GM12872 (cell line): ENCODE measurements around the gene KCNJ15.

ENCODE experiments used
- TF ChIP-seq, protein P1 (sequence below): IDR thresholded peaks from 3 replicates; pipeline ENCODE4 v1.5.1; 2011; ENCODE audit warnings: low read depth, mild to moderate bottlenecking, low read length, moderate library complexity; ENCODE audit not compliant: insufficient read depth

KCNJ15 gene

DNA sequence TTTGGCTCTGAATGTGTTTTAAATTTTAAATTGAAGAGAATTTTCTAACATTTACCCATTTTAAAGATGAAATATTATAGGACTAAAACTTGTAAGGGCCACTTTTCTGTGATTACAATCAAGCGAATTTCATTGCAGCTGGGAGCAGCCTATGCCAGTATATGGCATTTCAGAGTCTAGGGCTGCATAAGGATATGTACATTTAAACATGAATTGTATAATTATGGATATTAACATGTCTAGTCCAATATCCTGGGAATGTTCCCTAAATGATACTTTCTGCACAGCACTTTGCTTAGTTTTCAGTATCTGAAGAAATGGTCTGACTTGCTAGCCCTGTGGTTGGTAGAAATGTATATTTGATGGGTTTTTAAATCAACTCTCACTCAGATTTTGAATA, 8.4 kb downstream of the KCNJ15 start:
- TF ChIP-seq, protein P1, sequence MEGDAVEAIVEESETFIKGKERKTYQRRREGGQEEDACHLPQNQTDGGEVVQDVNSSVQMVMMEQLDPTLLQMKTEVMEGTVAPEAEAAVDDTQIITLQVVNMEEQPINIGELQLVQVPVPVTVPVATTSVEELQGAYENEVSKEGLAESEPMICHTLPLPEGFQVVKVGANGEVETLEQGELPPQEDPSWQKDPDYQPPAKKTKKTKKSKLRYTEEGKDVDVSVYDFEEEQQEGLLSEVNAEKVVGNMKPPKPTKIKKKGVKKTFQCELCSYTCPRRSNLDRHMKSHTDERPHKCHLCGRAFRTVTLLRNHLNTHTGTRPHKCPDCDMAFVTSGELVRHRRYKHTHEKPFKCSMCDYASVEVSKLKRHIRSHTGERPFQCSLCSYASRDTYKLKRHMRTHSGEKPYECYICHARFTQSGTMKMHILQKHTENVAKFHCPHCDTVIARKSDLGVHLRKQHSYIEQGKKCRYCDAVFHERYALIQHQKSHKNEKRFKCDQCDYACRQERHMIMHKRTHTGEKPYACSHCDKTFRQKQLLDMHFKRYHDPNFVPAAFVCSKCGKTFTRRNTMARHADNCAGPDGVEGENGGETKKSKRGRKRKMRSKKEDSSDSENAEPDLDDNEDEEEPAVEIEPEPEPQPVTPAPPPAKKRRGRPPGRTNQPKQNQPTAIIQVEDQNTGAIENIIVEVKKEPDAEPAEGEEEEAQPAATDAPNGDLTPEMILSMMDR = no peak

DNA sequence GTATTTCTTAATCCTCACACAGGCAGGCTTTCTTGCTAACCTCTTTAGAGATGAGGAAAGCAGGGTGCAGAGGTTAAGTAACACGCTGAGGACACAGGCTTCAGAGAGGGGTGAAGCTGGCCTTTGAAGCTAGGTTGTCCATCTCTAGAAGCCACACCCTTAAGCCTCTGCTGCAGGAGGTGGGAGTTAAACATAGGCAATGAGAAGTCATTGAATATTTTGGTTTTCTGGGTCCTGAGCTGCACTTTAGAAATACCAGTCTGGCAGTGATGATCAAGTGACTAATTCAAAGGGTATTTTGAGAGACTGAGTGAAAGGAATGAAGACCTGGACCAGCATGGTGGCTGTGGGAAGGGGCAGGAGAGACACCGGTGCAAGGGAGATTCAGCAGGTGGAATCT, 9.9 kb downstream of the KCNJ15 start:
- TF ChIP-seq, protein P1 = no peak

DNA sequence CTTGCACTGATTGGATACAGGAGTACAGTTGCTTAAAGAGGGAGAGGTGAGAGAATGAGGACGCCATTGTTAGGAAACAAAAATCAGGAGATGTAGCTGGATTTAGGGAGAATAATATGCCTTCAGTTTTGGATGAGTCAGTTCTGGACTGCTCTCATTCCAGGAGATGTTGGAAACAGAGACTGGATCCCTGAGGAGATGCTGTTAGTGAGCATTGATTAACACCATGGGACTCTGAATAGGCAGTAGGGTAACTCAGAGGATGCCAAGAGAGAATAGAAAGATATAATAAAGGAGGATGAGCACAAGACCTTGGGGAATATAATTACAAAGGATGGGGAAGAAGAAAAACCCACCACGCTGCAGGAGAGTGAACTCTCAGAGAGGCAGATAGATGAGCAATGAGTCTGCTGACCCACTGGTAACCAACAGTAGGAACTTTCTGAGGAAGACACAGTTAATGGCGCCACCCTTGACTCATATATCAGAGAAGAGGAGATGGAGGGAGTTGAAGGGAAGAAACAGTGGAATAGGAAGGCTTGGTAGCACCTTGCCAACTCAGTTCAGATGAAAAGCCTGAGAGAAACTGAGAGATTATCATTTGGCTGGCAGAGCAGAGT, 10.5 kb downstream of the KCNJ15 start:
- TF ChIP-seq, protein P1 = no peak

DNA sequence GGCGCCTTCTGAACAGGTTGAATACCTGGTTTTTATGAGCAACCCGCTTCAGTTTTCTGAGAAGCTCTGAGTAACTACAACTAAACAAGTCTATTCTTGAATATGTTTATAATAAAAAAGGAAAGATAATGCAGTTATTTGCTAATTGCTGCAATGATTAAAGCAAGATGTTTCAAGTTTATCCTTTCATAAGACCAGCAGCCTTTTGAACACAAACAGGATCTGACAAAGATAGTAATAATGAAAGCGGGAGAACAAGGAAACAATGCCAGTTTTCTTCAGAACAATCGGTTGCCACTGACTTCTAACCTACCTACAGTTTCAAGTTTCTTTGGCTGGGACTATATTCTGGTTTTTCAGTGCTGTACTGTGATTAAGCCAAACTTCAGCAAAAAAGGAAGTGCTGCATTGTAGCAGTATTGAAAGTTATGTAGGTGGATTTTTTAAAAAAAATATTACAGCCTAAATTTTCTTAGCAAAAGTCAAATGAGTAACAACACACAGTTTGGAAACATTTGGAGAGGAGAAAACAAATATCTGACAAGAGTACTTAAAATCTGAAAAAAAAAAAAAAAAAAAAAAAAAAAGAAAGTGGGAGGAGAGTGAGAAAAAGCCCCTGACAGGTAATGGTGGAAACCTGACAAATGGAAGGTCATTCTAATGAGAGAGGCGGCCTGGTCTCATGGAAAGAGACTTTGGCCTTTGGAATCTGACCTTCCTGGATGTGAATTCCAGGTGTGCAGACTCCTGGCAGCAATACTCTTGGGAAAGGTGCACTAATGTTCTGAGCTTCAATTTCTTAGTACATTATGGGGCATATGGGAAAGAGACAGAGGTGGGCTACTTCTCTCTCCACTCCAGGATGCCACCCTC, 11.4 kb downstream of the KCNJ15 start:
- TF ChIP-seq, protein P1 = no peak

DNA sequence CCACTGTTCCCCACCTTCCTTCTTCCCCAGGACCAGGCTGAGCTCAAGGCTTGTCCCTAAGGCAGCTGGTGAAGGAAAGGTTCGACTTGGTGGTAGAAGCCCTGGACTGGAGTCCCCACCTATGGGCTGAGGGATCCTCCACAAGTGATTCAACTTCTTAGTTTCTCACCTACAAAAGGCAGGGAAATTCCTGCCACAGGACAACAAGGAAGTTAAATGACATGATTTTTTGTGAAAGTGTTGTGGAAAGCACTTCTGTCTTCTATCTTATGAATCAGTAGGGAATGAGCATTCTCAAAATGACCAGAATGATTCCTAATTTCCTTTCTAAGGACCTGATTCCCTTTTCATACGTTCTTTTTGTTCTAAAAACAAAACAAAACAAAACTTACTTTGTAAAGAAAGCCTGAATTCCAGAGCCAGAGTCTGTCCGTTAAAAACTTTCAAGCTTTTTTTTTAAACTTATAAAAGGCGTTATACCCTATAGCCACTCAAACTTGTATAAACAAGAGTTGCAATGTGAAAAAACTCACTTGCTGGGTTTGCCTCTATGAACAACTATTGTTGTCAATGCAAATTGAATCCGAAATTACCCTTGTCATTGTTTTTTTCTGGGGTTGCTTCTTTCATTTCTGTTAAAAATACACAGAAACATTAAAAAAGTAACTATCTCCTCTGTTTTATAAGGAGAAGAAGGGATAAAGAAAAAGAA, 12.2 kb downstream of the KCNJ15 start:
- TF ChIP-seq, protein P1 = no peak

DNA sequence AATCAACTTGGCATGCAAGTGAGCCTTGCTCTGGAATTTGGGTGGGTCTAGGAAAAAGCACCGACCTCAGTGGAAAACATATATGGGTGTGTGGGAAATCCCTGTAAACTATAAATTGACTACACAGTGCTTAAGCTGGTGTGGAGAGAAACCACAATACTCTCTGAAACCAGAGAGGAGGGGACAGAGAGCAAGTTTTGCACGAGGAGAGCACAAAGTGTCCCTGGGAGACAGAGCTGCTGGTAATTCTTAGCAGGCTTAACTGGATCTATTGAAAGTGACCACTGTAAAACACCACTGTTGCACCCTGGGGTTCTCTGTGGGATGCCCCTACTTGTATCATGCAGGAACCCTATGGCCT, 12.8 kb downstream of the KCNJ15 start:
- TF ChIP-seq, protein P1 = no peak

DNA sequence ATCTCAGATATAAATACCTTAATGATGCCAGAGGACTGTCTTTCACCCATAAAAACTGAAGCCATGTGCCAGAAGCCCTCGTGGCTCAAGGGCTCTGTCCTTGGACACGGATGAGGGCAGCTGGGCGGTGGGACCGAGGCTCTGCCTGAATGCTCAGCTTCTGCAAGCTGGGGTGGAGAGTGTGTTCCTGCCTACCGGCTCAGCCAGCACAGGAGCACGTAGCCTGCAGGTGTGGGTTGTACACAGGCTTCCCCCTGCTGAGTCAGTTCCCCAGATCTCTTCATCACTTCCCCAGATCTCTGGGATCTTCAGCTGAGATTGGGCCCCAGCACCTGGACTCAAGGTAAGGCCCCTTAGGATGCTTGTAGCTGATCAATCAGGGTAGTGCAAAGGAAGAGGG, 15.4 kb downstream of the KCNJ15 start:
- TF ChIP-seq, protein P1 = no peak
